ENCODE data around the gene PCDHGA1.
A peak's percentile ranks its signal among the peaks of the same experiment; 100 is the strongest.

Gene PCDHGA1

GRCh38 chr5:141557681-141558136 is 227.4 kb downstream of the PCDHGA1 start:
- peak; percentile 91 for DNase-seq (ENCODE audit: low read depth)
- no peak overlapping the region for H3K4me3 ChIP-seq (ENCODE audit: low read depth, low read length)

GRCh38 chr5:141558150-141558549 is 227.8 kb downstream of the PCDHGA1 start:
- H3K4me3 ChIP-seq (ENCODE audit: low read depth, low read length), result no peak overlapping the region
- no peak for DNase-seq (ENCODE audit: low read depth)
- TF ChIP-seq CTCF (IDR thresholded peaks at IDR 0.05; ENCODE audit: insufficient read depth, low read depth, low read length, missing control alignments), result no peak

More at GRCh38 chr5:141557681-141558136, 227.4 kb downstream of the PCDHGA1 start:
- peak; percentile 74 for TF ChIP-seq CTCF (IDR thresholded peaks at IDR 0.05; ENCODE audit: insufficient read depth, low read depth, low read length, missing control alignments)

- no peak for TF ChIP-seq CTCF (IDR thresholded peaks at IDR 0.05; ENCODE audit: insufficient read depth, low read depth, low read length, missing control alignments)
- no peak overlapping the region for H3K4me3 ChIP-seq (ENCODE audit: low read depth, low read length)
- DNase-seq (ENCODE audit: low read depth), result no peak
Observed at GRCh38 chr5:141559461-141559860, 229.1 kb downstream of the PCDHGA1 start.

- TF ChIP-seq CTCF (IDR thresholded peaks at IDR 0.05; ENCODE audit: insufficient read depth, low read depth, low read length, missing control alignments), result no peak
- no peak for DNase-seq (ENCODE audit: low read depth)
- no peak overlapping the region for H3K4me3 ChIP-seq (ENCODE audit: low read depth, low read length)
Observed at GRCh38 chr5:141560151-141560550, 229.8 kb downstream of the PCDHGA1 start.

GRCh38 chr5:141560725-141561483 is 230.6 kb downstream of the PCDHGA1 start:
- TF ChIP-seq CTCF (IDR thresholded peaks at IDR 0.05; ENCODE audit: insufficient read depth, low read depth, low read length, missing control alignments), result no peak
- no peak overlapping the region for H3K4me3 ChIP-seq (ENCODE audit: low read depth, low read length)
- DNase-seq (ENCODE audit: low read depth), result no peak
